ENCODE results near the gene TRPT1. TPM values are rescaled to one million over a fixed set of nuclear protein-coding genes. Genes with fewer than 3 reads are reported as not detected.
A peak's percentile ranks its signal among the peaks of the same experiment; 100 is the strongest.

TRPT1 gene
- total RNA-seq, 1 experiment from 2014 or later: 26.3 TPM

DNA sequence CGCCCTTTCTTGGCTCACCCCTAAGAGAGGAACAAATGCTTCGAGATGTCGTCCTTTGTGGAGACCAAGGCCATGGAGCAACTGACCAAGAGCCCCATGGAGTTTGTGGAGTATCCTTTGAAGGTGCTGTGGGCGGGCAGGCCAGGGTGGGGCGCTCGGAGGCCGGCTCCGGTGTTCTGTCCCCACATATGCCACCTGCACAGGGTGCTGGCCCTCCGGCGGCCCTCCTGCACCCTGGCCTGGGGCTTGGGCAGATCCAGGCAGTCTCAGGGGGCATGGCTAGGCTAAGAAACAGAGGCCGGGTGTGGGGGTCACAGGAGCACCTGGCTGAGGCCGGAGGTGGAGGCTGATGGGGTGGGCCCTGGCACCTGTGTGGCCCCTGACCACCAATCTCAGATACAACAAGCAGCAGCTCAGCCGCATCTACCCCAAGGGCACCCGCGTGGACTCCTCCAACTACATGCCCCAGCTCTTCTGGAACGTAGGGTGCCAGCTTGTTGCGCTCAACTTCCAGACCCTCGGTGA, 35.6 kb upstream of the TRPT1 start:
- peaks cover 37% of the 10 kb centered on the region for H3K36me3 ChIP-seq
- DNase-seq: no peak
- no peak overlapping the region for H3K4me3 ChIP-seq
- H3K27me3 ChIP-seq: no peaks in the 10 kb centered on the region
- no peaks in the 10 kb centered on the region for H3K9me3 ChIP-seq

GRCh38 chr11:64260147-64260708, 34.2 kb upstream of the TRPT1 start:
- Histone ChIP-seq H3K27me3 (no peaks in the 10 kb centered on the region), H3K9me3 (no peaks in the 10 kb centered on the region), H3K36me3 (peaks cover 43% of the 10 kb centered on the region), H3K4me3 (no peak overlapping the region)
- DNase-seq: no peak

DNA sequence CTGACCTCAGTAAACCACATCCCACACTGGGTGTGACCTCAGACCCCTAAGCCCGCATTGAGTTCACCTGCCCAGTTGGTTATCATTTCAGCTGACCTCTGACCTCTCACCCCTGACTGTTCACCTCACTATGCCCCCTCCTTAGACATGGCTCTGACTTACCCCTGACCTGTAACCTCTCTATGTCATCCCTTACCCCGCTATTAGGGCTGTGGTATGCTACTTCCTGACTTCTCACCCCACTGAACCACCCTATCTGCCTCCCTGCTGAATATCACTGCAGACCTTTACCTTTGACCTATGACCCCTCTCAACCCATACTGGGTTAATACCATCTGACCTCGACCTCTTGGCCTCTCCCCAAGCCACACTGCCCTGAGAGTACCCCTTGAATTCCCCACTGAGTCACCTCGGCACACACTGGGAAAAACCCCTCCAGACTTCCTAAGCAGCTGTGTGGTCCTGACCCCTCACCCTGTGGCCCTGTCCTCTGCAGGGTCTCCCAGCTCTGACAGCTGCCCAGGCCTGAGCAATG, 33.6 kb upstream of the TRPT1 start:
- Histone ChIP-seq H3K27me3 (no peaks in the 10 kb centered on the region), H3K4me3 (no peak overlapping the region), H3K9me3 (no peaks in the 10 kb centered on the region), H3K36me3 (peaks cover 50% of the 10 kb centered on the region)
- DNase-seq: no peak

GRCh38 chr11:64258946-64259532, 33.1 kb upstream of the TRPT1 start:
- DNase-seq: no peak
- no peaks in the 10 kb centered on the region for H3K27me3 ChIP-seq
- no peak overlapping the region for H3K4me3 ChIP-seq
- H3K9me3 ChIP-seq: no peaks in the 10 kb centered on the region
- H3K36me3 ChIP-seq: peaks cover 55% of the 10 kb centered on the region

GRCh38 chr11:64258356-64258755, 32.4 kb upstream of the TRPT1 start:
- H3K36me3 ChIP-seq: peaks cover 55% of the 10 kb centered on the region
- no peak for DNase-seq

GRCh38 chr11:64256300-64256699, 30.3 kb upstream of the TRPT1 start:
- Histone ChIP-seq H3K27me3 (no peaks in the 10 kb centered on the region), H3K9me3 (no peaks in the 10 kb centered on the region), H3K36me3 (peaks cover 44% of the 10 kb centered on the region), H3K4me3 (no peak overlapping the region)
- no peak for DNase-seq

More at GRCh38 chr11:64258356-64258755, 32.4 kb upstream of the TRPT1 start:
- H3K4me3 ChIP-seq: no peak overlapping the region
- H3K27me3 ChIP-seq: no peaks in the 10 kb centered on the region
- H3K9me3 ChIP-seq: no peaks in the 10 kb centered on the region

DNA sequence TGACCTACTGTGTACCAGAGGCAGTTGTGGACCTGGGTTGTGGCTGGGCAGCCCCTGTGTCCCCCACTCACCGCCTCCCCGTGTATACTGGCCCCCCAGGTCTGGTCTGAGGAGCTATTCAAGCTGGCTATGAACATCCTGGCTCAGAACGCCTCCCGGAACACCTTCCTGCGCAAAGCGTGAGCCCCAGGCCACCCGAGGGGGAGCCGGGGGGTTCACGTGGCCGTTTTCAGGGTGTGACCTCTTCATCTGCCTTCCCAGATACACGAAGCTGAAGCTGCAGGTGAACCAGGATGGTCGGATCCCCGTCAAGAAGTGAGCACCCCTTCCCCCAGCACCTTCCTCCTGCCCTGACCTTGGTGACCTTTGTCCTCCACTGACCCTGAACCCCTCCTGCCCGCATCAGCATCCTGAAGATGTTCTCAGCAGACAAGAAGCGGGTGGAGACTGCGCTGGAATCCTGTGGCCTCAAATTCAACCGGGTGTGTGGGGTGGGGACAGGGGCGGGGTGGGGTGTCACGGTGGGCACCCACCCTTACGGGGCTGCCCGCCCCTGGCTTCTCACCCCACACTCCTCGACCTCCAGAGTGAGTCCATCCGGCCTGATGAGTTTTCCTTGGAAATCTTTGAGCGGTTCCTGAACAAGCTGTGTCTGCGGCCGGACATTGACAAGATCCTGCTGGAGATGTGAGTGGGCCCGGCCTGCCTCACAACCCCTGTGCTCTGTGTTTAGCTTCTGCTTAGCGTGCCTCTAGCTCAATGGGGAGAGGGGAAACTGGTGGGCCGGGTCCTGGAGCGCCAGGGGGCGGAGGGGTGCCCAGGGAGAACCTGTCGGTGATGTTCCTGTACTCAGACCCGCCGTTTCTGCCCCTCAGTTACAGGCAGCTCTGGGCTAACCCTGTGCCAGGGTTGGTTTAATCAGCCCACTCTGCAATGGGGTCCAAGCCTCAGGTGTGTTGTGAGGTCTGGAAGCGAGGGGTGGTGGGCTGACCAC, 29.4 kb upstream of the TRPT1 start:
- Histone ChIP-seq H3K36me3 (peaks cover 44% of the 10 kb centered on the region), H3K9me3 (no peaks in the 10 kb centered on the region), H3K27me3 (no peaks in the 10 kb centered on the region), H3K4me3 (no peak overlapping the region)
- DNase-seq: no peak

GRCh38 chr11:64254326-64254725, 28.3 kb upstream of the TRPT1 start:
- H3K36me3 ChIP-seq: peaks cover 35% of the 10 kb centered on the region
- no peak for DNase-seq
- H3K27me3 ChIP-seq: no peaks in the 10 kb centered on the region
- H3K9me3 ChIP-seq: no peaks in the 10 kb centered on the region
- H3K4me3 ChIP-seq: no peak overlapping the region

DNA sequence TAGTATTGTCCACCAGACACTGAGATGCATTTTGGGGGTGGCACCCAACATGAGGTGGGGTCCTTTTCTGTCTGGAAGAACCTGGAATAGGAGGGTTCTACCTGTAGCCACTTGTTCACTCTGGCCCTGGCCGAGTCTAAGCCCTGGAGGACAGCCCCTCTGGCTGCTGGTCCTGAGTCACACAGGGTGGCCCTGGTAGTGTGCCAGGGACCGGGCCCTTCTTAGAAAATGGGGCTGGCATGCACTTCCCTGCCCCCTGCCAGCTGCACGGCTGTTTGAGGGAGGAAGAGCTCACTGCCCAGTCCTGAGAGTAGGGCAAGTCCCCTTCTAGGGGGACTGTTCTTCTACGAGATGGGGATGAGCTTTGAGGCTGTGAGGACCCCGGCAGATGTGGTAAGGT, 27.5 kb upstream of the TRPT1 start:
- Histone ChIP-seq H3K27me3 (no peaks in the 10 kb centered on the region), H3K36me3 (peaks cover 28% of the 10 kb centered on the region), H3K9me3 (no peaks in the 10 kb centered on the region), H3K4me3 (no peak overlapping the region)
- DNase-seq: no peak

DNA sequence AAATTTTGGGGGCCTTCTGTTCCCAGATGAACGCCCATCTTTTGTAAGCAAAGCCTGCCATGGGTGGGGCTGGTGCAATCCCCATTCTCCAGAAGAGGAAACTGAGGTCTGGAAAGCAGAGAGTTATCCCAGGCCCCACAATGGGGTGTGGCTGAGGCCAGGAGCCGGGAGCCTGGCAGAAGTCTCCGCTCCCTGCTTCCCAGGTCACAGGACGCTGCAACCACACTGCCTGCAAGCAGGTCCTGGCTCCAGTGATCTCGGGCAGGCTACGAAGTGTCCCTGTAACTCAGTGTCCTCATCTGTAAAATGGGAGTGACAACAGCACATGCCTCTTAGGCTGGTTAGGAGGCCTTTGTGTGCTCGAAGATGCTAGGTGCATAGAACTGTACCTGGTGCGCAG, 27.1 kb upstream of the TRPT1 start:
- DNase-seq: no peak
- Histone ChIP-seq H3K9me3 (no peaks in the 10 kb centered on the region), H3K4me3 (no peak overlapping the region; the same call in 1 of the 2 replicates), H3K27me3 (no peaks in the 10 kb centered on the region), H3K36me3 (peaks cover 27% of the 10 kb centered on the region)

- DNase-seq: peak; percentile 63
- H3K9me3 ChIP-seq: no peaks in the 10 kb centered on the region
- no peaks in the 10 kb centered on the region for H3K27me3 ChIP-seq
- peaks cover 24% of the 10 kb centered on the region for H3K36me3 ChIP-seq
- peak overlapping the region; percentile 79 for H3K4me3 ChIP-seq
Observed at GRCh38 chr11:64252003-64252872, 26.3 kb upstream of the TRPT1 start.

- no peak for DNase-seq
- H3K4me3 ChIP-seq: peak overlapping the region; percentile 79
Observed at GRCh38 chr11:64251753-64252002, 25.7 kb upstream of the TRPT1 start.

DNA sequence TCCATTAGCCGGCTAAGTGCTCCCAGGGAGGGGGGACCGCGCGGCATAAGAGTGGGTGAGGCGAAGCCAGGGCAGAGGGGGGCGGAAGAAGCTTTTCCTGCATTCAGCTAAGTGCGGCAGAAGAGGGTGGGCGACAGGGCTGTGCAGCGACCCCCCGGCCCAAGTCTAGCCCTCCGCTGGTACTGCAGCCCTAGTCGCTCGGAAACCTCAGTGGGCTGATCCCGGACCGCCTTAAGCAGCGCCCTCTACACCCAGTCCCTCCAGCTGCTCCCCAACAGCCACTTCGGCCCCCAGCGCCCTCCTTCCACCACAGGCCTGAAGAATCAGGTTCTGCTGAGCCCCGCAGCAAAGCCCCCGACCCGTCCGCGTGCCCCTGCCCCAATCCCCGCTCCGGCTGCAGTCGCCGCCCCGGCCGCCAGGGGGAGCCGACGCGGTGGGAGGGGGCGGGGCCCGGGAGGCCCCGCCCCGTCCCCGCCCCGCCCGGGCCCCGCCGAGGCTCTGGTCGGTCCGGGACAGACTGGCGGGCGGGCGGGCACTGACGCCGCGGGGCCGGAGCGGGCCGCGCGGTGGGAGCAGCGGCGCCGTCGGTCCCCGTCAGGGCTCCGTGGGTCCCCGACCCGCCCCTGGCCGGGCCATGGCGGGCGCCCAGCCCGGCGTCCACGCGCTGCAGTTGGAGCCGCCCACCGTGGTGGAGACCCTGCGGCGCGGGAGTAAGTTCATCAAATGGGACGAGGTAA, 25.2 kb upstream of the TRPT1 start, which contains the start of gene PLCB3:
Gene PLCB3, plus strand, starts transcription at position 515 of the 737 bp plus-strand sequence. Its CDS starts 120 bp downstream, at position 635.
- peak within 1 kb of the TSS; percentile 79 for H3K4me3 ChIP-seq
- H3K27me3 ChIP-seq: no peaks in the 10 kb centered on the region
- H3K36me3 ChIP-seq: peaks cover 20% of the 10 kb centered on the region
- H3K9me3 ChIP-seq: no peaks in the 10 kb centered on the region
- DNase-seq: peak; percentile 51

More at GRCh38 chr11:64251753-64252002, 25.7 kb upstream of the TRPT1 start:
- H3K36me3 ChIP-seq: peaks cover 22% of the 10 kb centered on the region
- H3K27me3 ChIP-seq: no peaks in the 10 kb centered on the region
- H3K9me3 ChIP-seq: no peaks in the 10 kb centered on the region

DNA sequence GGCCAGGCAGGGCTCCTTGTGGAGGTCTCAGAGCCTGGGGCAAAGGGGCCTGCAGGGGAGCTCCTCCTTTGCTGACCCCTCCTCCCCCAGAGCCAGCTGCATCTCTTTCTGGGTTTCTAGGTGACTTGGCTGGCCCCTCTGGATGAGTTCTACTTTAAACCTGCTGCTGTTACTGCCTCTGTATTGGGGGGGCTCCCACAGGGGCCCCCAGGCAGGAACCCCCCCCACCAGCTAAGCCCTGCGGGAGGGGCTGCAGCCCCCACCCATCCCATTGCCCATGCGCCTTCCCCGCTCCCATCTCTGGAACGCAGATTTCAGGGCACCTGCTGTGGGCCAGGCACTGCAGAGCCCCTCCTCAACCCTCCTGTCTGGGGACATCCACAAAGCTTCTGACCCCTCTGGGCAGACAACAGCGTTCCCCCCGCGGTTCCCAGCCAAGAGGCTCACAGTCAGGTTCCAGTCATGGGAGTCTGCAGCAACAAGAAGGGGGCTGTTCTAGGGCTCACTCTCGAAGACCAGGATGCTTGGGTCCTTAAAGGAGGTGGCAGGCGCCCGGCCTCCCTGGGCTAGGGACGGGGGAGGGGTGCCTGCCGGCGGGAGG, 24.5 kb upstream of the TRPT1 start:
- DNase-seq: no peak
- Histone ChIP-seq H3K4me3 (peak overlapping the region; percentile 79), H3K9me3 (no peaks in the 10 kb centered on the region), H3K36me3 (peaks cover 19% of the 10 kb centered on the region), H3K27me3 (no peaks in the 10 kb centered on the region)

All from MG63 (cell line).